HEK293 (cell line): Measurements from ENCODE around the gene ATP13A1.

Experiments
- CTCF ChIA-PET: fragments of 350-600 bp; formaldehyde crosslinking; extraction: SDS; loops from one replicate; lab custom pipeline; 2021; ENCODE audit warnings: antibody characterized with exemption; lab: Yijun Ruan, JAX
- POLR2A ChIA-PET: fragments of 300-600 bp; formaldehyde crosslinking; extraction: SDS; loops from one replicate; lab custom pipeline; 2020; ENCODE audit warnings: antibody characterized with exemption, inconsistent platforms; lab: Yijun Ruan, JAX
- H3K27ac ChIP-seq: fragments of 200-500 bp; sonication (Bioruptor generic); 2 replicates; pipeline ENCODE4 v1.5.1; 2014; ENCODE audit warnings: low read depth, low read length, control low read depth, inconsistent platforms; ENCODE audit errors: extremely low read depth
- H3K36me3 ChIP-seq, 2 experiments: fragments of 200-500 bp in 1 of 2; sonication (Bioruptor generic) in 1 of 2; 1 replicate in 1 of 2; 2 replicates in 1 of 2; pipeline ENCODE4 v1.5.1; 2014 to 2017; ENCODE audit warnings: inconsistent platforms in 2 of 2, low read length in 2 of 2; ENCODE audit not compliant: control insufficient read depth in 2 of 2, insufficient read depth in 1 of 2
- H3K4me1 ChIP-seq: fragments of 200-500 bp; sonication (Bioruptor generic); 2 replicates; pipeline ENCODE4 v1.5.1; 2014; ENCODE audit warnings: mild to moderate bottlenecking, low read length, inconsistent platforms; ENCODE audit not compliant: control insufficient read depth, insufficient read depth
- H3K4me3 ChIP-seq: 2 replicates; pipeline ENCODE4 v1.5.1; 2011; ENCODE audit warnings: low read depth, mild to moderate bottlenecking, control low read depth, low read length, moderate library complexity
- H3K9me3 ChIP-seq: fragments of 200-500 bp; sonication (Bioruptor generic); 2 replicates; pipeline ENCODE4 v1.5.1; 2014; ENCODE audit warnings: low read depth, low read length, inconsistent platforms; ENCODE audit not compliant: control insufficient read depth, insufficient read depth
- WT1 ChIP-seq: fragments of 450-650 bp; formaldehyde crosslinking; IDR thresholded peaks from 2 replicates; pipeline ENCODE4 v1.5.1; 2016; ENCODE audit warnings: missing biosample characterization, missing genetic modification characterization
- ZBTB1 ChIP-seq: fragments of 450-650 bp; formaldehyde crosslinking; IDR thresholded peaks from 2 replicates; pipeline ENCODE4 v1.5.1; 2016; ENCODE audit warnings: missing biosample characterization, missing genetic modification characterization
- ZBTB7A ChIP-seq: fragments of 450-650 bp; formaldehyde crosslinking; IDR thresholded peaks from 2 replicates; pipeline ENCODE4 v1.5.1; 2016; ENCODE audit warnings: low read depth, missing biosample characterization, missing genetic modification characterization
- ZFP3 ChIP-seq: fragments of 450-650 bp; formaldehyde crosslinking; IDR thresholded peaks from 2 replicates; pipeline ENCODE4 v1.5.1; 2016; ENCODE audit warnings: low read depth, missing biosample characterization, missing genetic modification characterization
- ZNF175 ChIP-seq: fragments of 450-650 bp; formaldehyde crosslinking; IDR thresholded peaks from 2 replicates; pipeline ENCODE4 v1.5.1; 2016; ENCODE audit warnings: missing biosample characterization, missing genetic modification characterization
- ZNF311 ChIP-seq: fragments of 450-650 bp; formaldehyde crosslinking; IDR thresholded peaks from 2 replicates; pipeline ENCODE4 v1.5.1; 2017; ENCODE audit warnings: missing biosample characterization, missing genetic modification characterization, borderline replicate concordance
- ZNF335 ChIP-seq: fragments of 450-650 bp; formaldehyde crosslinking; conservative IDR thresholded peaks from 2 replicates; pipeline ENCODE4 v1.5.1; 2016; ENCODE audit warnings: missing biosample characterization, missing genetic modification characterization
- ZNF514 ChIP-seq: fragments of 450-650 bp; formaldehyde crosslinking; IDR thresholded peaks from 2 replicates; pipeline ENCODE4 v1.5.1; 2016; ENCODE audit warnings: missing biosample characterization, missing genetic modification characterization
- ZNF549 ChIP-seq: fragments of 450-650 bp; IDR thresholded peaks from 2 replicates; pipeline ENCODE4 v1.5.1; 2018; ENCODE audit warnings: missing biosample characterization, missing genetic modification characterization, mild to moderate bottlenecking, inconsistent platforms, moderate library complexity
- ZNF561 ChIP-seq: fragments of 450-650 bp; IDR thresholded peaks from 2 replicates; pipeline ENCODE4 v1.5.1; 2018; ENCODE audit warnings: missing biosample characterization, missing genetic modification characterization, borderline replicate concordance
- ZNF596 ChIP-seq: fragments of 450-650 bp; IDR thresholded peaks from 2 replicates; pipeline ENCODE4 v1.5.0; 2018; ENCODE audit warnings: missing biosample characterization, mild to moderate bottlenecking, missing genetic modification characterization, moderate library complexity
- ZNF621 ChIP-seq: fragments of 450-650 bp; formaldehyde crosslinking; IDR thresholded peaks from 2 replicates; pipeline ENCODE4 v1.5.1; 2017; ENCODE audit warnings: missing biosample characterization, missing genetic modification characterization
- ZNF623 ChIP-seq: fragments of 450-650 bp; formaldehyde crosslinking; IDR thresholded peaks from 2 replicates; pipeline ENCODE4 v1.5.1; 2016; ENCODE audit warnings: missing biosample characterization, missing genetic modification characterization
- ZNF629 ChIP-seq: fragments of 450-650 bp; formaldehyde crosslinking; IDR thresholded peaks from 2 replicates; pipeline ENCODE4 v1.5.1; 2017; ENCODE audit warnings: missing biosample characterization, missing genetic modification characterization
- ZNF768 ChIP-seq: fragments of 450-650 bp; formaldehyde crosslinking; IDR thresholded peaks from 2 replicates; pipeline ENCODE4 v1.5.1; 2018; ENCODE audit warnings: missing biosample characterization, mild to moderate bottlenecking, missing genetic modification characterization
- ZNF776 ChIP-seq: fragments of 450-650 bp; formaldehyde crosslinking; IDR thresholded peaks from 2 replicates; pipeline ENCODE4 v1.5.0; 2017; ENCODE audit warnings: missing biosample characterization, missing genetic modification characterization, borderline replicate concordance
- ZSCAN30 ChIP-seq: fragments of 450-650 bp; IDR thresholded peaks from 2 replicates; pipeline ENCODE4 v1.5.1; 2018; ENCODE audit warnings: missing biosample characterization, mild to moderate bottlenecking, missing genetic modification characterization, moderate library complexity
- TF ChIP-seq, protein P1 (sequence below): fragments of 450-650 bp; IDR thresholded peaks from 2 replicates; pipeline ENCODE4 v1.5.1; 2018; ENCODE audit warnings: missing biosample characterization, missing genetic modification characterization
- TF ChIP-seq, protein P2 (sequence below): fragments of 450-650 bp; formaldehyde crosslinking; IDR thresholded peaks from 2 replicates; pipeline ENCODE4 v1.5.1; 2017; ENCODE audit warnings: missing biosample characterization, missing genetic modification characterization
- TF ChIP-seq, protein P3 (sequence below): fragments of 450-650 bp; formaldehyde crosslinking; IDR thresholded peaks from 2 replicates; pipeline ENCODE4 v1.5.1; 2016; ENCODE audit warnings: missing biosample characterization, missing genetic modification characterization
- TF ChIP-seq, protein P4 (sequence below): fragments of 450-650 bp; formaldehyde crosslinking; IDR thresholded peaks from 2 replicates; pipeline ENCODE4 v1.5.1; 2017; ENCODE audit warnings: missing biosample characterization, mild to moderate bottlenecking, missing genetic modification characterization, moderate library complexity

ATP13A1 gene

DNA sequence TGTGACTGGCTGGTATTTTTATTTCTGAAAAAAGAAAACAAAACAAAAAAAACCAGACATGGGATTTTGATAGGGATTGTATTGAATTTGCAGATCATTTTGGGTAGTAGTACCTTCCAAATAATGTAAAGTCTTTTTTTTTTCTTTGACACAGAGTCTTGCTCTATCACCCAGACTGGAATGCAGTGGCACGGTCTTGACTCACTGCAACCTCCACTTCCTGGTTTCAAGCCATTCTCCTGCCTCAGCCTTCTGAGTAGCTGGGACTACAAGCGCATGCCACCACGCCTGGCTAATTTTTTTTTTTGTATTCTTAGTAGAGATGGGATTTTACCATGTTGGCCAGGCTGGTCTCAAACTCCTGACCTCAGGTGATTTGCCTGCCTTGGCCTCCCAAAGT, 9.3 kb upstream of the ATP13A1 start (continued):
- no peak for TF ChIP-seq ZNF629
- no peak for TF ChIP-seq ZNF175 (tag by site-specific recombination)
- no peak for TF ChIP-seq WT1 (tag by site-specific recombination)
- TF ChIP-seq ZNF621 (tag by site-specific recombination) = no peak
- no peak for TF ChIP-seq ZNF561 (tag by site-specific recombination)
- TF ChIP-seq ZNF596 = no peak

DNA sequence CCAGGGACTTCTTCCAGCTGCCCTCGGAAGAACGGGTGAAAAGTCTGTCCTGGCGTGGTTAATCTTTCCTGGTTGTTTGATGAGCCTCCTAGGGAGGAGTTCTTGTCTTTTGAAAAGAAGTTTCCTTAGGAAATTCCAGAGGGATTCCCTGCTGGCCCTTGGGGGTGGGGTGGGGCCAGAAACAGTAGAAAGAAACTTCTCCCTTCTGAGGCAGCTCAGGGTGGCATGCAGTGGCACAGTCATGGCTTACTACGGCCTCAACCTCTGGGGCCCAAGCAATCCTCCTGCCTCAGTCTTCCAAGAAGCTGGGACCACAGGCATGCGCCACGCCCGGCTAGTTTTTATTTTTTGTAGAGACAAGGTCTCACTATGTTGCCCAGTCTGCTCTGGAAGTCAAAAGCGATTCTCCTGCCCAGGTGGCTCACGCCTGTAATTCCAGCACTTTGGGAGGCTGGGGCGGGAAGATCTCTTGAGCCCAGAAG, 6.6 kb upstream of the ATP13A1 start:
- Histone ChIP-seq H3K36me3 (peaks cover 15 to 29% of the 10 kb centered on the region in 2 experiments; a peak in 2 of 3 replicates), H3K4me3 (no peak overlapping the region), H3K9me3 (no peaks in the 10 kb centered on the region), H3K27ac (no peak overlapping the region), H3K4me1 (no peaks in the 10 kb centered on the region)
- ChIA-PET POLR2A (interaction anchor here (0.7 to 2.3 kb wide), 2 partner anchors 63 to 106 kb away, joined by 4 to 8 read pairs; partner anchors contain the start of gene ZNF14), CTCF (no interaction called here)
- TF ChIP-seq ZNF623 (tag by site-specific recombination) (no peak), ZNF549 (tag by site-specific recombination) (no peak), ZSCAN30 (tag by site-specific recombination) (no peak), ZNF311 (tag by site-specific recombination) (no peak), ZNF335 (tag by site-specific recombination) (no peak), ZFP3 (no peak), ZNF768 (no peak), ZNF514 (tag by site-specific recombination) (no peak), ZBTB7A (tag by site-specific recombination) (no peak), ZNF776 (tag by site-specific recombination) (no peak), ZBTB1 (tag by site-specific recombination) (no peak)
- TF ChIP-seq, protein P1, sequence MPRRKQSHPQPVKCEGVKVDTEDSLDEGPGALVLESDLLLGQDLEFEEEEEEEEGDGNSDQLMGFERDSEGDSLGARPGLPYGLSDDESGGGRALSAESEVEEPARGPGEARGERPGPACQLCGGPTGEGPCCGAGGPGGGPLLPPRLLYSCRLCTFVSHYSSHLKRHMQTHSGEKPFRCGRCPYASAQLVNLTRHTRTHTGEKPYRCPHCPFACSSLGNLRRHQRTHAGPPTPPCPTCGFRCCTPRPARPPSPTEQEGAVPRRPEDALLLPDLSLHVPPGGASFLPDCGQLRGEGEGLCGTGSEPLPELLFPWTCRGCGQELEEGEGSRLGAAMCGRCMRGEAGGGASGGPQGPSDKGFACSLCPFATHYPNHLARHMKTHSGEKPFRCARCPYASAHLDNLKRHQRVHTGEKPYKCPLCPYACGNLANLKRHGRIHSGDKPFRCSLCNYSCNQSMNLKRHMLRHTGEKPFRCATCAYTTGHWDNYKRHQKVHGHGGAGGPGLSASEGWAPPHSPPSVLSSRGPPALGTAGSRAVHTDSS (tag by site-specific recombination) = no peak
- TF ChIP-seq, protein P2, sequence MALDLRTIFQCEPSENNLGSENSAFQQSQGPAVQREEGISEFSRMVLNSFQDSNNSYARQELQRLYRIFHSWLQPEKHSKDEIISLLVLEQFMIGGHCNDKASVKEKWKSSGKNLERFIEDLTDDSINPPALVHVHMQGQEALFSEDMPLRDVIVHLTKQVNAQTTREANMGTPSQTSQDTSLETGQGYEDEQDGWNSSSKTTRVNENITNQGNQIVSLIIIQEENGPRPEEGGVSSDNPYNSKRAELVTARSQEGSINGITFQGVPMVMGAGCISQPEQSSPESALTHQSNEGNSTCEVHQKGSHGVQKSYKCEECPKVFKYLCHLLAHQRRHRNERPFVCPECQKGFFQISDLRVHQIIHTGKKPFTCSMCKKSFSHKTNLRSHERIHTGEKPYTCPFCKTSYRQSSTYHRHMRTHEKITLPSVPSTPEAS (tag by site-specific recombination) = no peak
- TF ChIP-seq, protein P3, sequence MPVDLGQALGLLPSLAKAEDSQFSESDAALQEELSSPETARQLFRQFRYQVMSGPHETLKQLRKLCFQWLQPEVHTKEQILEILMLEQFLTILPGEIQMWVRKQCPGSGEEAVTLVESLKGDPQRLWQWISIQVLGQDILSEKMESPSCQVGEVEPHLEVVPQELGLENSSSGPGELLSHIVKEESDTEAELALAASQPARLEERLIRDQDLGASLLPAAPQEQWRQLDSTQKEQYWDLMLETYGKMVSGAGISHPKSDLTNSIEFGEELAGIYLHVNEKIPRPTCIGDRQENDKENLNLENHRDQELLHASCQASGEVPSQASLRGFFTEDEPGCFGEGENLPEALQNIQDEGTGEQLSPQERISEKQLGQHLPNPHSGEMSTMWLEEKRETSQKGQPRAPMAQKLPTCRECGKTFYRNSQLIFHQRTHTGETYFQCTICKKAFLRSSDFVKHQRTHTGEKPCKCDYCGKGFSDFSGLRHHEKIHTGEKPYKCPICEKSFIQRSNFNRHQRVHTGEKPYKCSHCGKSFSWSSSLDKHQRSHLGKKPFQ (tag by site-specific recombination) = no peak
- TF ChIP-seq, protein P4, sequence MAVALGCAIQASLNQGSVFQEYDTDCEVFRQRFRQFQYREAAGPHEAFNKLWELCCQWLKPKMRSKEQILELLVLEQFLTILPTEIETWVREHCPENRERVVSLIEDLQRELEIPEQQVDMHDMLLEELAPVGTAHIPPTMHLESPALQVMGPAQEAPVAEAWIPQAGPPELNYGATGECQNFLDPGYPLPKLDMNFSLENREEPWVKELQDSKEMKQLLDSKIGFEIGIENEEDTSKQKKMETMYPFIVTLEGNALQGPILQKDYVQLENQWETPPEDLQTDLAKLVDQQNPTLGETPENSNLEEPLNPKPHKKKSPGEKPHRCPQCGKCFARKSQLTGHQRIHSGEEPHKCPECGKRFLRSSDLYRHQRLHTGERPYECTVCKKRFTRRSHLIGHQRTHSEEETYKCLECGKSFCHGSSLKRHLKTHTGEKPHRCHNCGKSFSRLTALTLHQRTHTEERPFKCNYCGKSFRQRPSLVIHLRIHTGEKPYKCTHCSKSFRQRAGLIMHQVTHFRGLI (tag by site-specific recombination) = no peak
